Natural killer cell (primary cell): ENCODE data around the gene LMX1B. TPM values are rescaled to one million over a fixed set of nuclear protein-coding genes. Genes with fewer than 3 reads are reported as not detected.

Experiments
- ATAC-seq, 3 donors: fragments of 150-1000 bp in 2 of 3; fragments of 200-7000 bp in 1 of 3; cut with Tn5 transposase; 1 replicate in 1 of 3; 2 replicates in 2 of 3; pipeline ENCODE4 v1.10.0; 2021; ENCODE audit warnings: mild to moderate bottlenecking in 2 of 3, moderate library complexity in 2 of 3
- DNase-seq, 2 donors: peaks; one replicate each; pipeline versions ENCODE4 v3.0.0 to v3.0.0-alpha.2; 2013 to 2021; ENCODE audit warnings: mixed read lengths in 1 of 2
- H3K27ac ChIP-seq: one replicate; pipeline ENCODE4 v1.5.1; 2013; ENCODE audit warnings: mild to moderate bottlenecking, low read length
- H3K27me3 ChIP-seq: one replicate; pipeline ENCODE4 v1.6.1; 2013; ENCODE audit warnings: low read length; ENCODE audit not compliant: control insufficient read depth, insufficient read depth
- H3K36me3 ChIP-seq: one replicate; pipeline ENCODE4 v1.6.1; 2013; ENCODE audit warnings: low read length; ENCODE audit not compliant: control insufficient read depth, insufficient read depth
- H3K4me1 ChIP-seq: one replicate; pipeline ENCODE4 v1.6.1; 2013; ENCODE audit warnings: low read length; ENCODE audit not compliant: control insufficient read depth, insufficient read depth
- H3K4me3 ChIP-seq: one replicate; pipeline ENCODE4 v1.5.1; 2013; ENCODE audit warnings: low read length
- H3K9me3 ChIP-seq: one replicate; pipeline ENCODE4 v1.6.1; 2013; ENCODE audit warnings: low read length; ENCODE audit not compliant: control insufficient read depth, insufficient read depth
- H3K27ac Mint-ChIP-seq, 2 donors: one replicate each; pipeline ENCODE4 v1.8.0; 2022; ENCODE audit warnings: mild to moderate bottlenecking in 2 of 2, mixed read lengths in 2 of 2, moderate library complexity in 1 of 2
- H3K27me3 Mint-ChIP-seq, 2 donors: one replicate each; pipeline ENCODE4 v1.8.0; 2022; ENCODE audit warnings: low read depth in 2 of 2, mixed read lengths in 2 of 2
- H3K36me3 Mint-ChIP-seq: one replicate; pipeline ENCODE4 v1.8.0; 2022; ENCODE audit warnings: mixed read lengths
- H3K4me1 Mint-ChIP-seq, 2 donors: one replicate each; pipeline ENCODE4 v1.8.0; 2022; ENCODE audit warnings: mixed read lengths in 2 of 2
- H3K4me3 Mint-ChIP-seq: one replicate; pipeline ENCODE4 v1.8.0; 2022; ENCODE audit warnings: mild to moderate bottlenecking, moderate library complexity, mixed read lengths
- H3K9me3 Mint-ChIP-seq, 2 donors: one replicate each; pipeline ENCODE4 v1.8.0; 2022; ENCODE audit warnings: mixed read lengths in 2 of 2
- CTCF ChIP-seq: fragments of 200-600 bp; IDR thresholded peaks from one replicate; pipeline ENCODE4 v1.8.0; 2022; ENCODE audit warnings: antibody characterized with exemption
- WGBS: methylation state at CpG from one replicate; pipeline ENCODE4 v1.1.7; 2013; ENCODE audit warnings: missing lambda C conversion rate; ENCODE audit not compliant: insufficient coverage; 5-methylcytosine and 5-hydroxymethylcytosine counted together
- intact Hi-C: fragments of 100-400 bp; cut with micrococcal nuclease; formaldehyde crosslinking; loops from one replicate; pipeline ENCODE4 v1.14.2; 2022
- total RNA-seq, 4 donors: library from RNA; stranded (reverse); fragments of 120-200 nt in 1 of 4; gene quantifications; one replicate each; pipeline versions ENCODE4 v1.2.3 to v1.2.4, GENCODE V29; 2013 to 2022

LMX1B gene
- total RNA-seq, 3 donors from 2014 or later (not counting 1 experiment from before 2014, with no cell fraction given) = not detected

- intact Hi-C loops = no loop called here
- Mint-ChIP-seq H3K36me3 (no peaks in the 10 kb centered on the region), H3K4me1 (peaks cover 7 to 17% of the 10 kb centered on the region in 2 donors), H3K9me3 (no peaks in the 10 kb centered on the region), H3K27me3 (peaks cover 64 to 78% of the 10 kb centered on the region in 2 donors), H3K4me3 (peak overlapping the region; percentile 9), H3K27ac (no peak overlapping the region)
- Histone ChIP-seq H3K27ac (no peak overlapping the region), H3K36me3 (no peaks in the 10 kb centered on the region), H3K27me3 (peaks cover 87% of the 10 kb centered on the region), H3K9me3 (no peaks in the 10 kb centered on the region), H3K4me1 (peaks cover 34% of the 10 kb centered on the region), H3K4me3 (no peak overlapping the region)
- DNase-seq (no peak), ATAC-seq (no peak)
- no peak for TF ChIP-seq CTCF
- WGBS = 11% methylated on average over 14 of the region's 18 CpGs
These were observed 10.7 kb downstream of the LMX1B start for GRCh38 chr9:126624479-126624826.

- no peaks in the 10 kb centered on the region for H3K9me3 ChIP-seq
- peaks cover 7 to 17% of the 10 kb centered on the region in 2 donors for H3K4me1 Mint-ChIP-seq
- H3K4me3 ChIP-seq = no peak overlapping the region
- H3K4me1 ChIP-seq = peaks cover 34% of the 10 kb centered on the region
- no peaks in the 10 kb centered on the region for H3K36me3 ChIP-seq
- no peak overlapping the region for H3K4me3 Mint-ChIP-seq
- H3K36me3 Mint-ChIP-seq = no peaks in the 10 kb centered on the region
- H3K9me3 Mint-ChIP-seq = no peaks in the 10 kb centered on the region
- intact Hi-C loops = no loop called here
- peaks cover 61 to 75% of the 10 kb centered on the region in 2 donors for H3K27me3 Mint-ChIP-seq
- no peak overlapping the region for H3K27ac ChIP-seq
- ATAC-seq = no peak
- TF ChIP-seq CTCF = no peak
- no peak overlapping the region for H3K27ac Mint-ChIP-seq
- H3K27me3 ChIP-seq = peaks cover 85% of the 10 kb centered on the region
- no peak for DNase-seq
- 10% methylated on average over 27 of the region's 27 CpGs for WGBS
These were observed 11.2 kb downstream of the LMX1B start for GRCh38 chr9:126624912-126625311.

- no peaks in the 10 kb centered on the region for H3K36me3 Mint-ChIP-seq
- no peak for TF ChIP-seq CTCF
- no peak overlapping the region for H3K27ac ChIP-seq
- peaks cover 84% of the 10 kb centered on the region for H3K27me3 ChIP-seq
- no peaks in the 10 kb centered on the region for H3K9me3 Mint-ChIP-seq
- H3K27ac Mint-ChIP-seq = peak overlapping the region in 1 of 2 donors; percentile 80
- no peaks in the 10 kb centered on the region for H3K36me3 ChIP-seq
- H3K9me3 ChIP-seq = no peaks in the 10 kb centered on the region
- peak in 1 of 2 donors; percentile 24 for DNase-seq
- intact Hi-C loops = no loop called here
- H3K27me3 Mint-ChIP-seq = peaks cover 60 to 74% of the 10 kb centered on the region in 2 donors
- 3% methylated on average over 64 of the region's 64 CpGs for WGBS
- peaks cover 7 to 17% of the 10 kb centered on the region in 2 donors for H3K4me1 Mint-ChIP-seq
- peaks cover 34% of the 10 kb centered on the region for H3K4me1 ChIP-seq
- H3K4me3 ChIP-seq = peak overlapping the region; percentile 40
- H3K4me3 Mint-ChIP-seq = peak overlapping the region; percentile 94
- peak; percentile 47 to 74 (median 66) for ATAC-seq
These were observed 11.8 kb downstream of the LMX1B start for GRCh38 chr9:126625329-126626126.
